H7 (cell line): ENCODE results near the gene RP2. TPM values are rescaled to one million over a fixed set of nuclear protein-coding genes. Genes with fewer than 3 reads are reported as not detected.

Experiments
- DNase-seq: peaks from one replicate; pipeline ENCODE4 v3.0.0; 2012
- H3K27me3 ChIP-seq: 2 replicates; pipeline ENCODE4 v1.6.0; 2011; ENCODE audit warnings: mild to moderate bottlenecking, low read length; ENCODE audit not compliant: control insufficient read depth, insufficient read depth
- H3K36me3 ChIP-seq: replicated peaks from 2 replicates; pipeline ENCODE4 v1.5.1; 2011; ENCODE audit warnings: low read length; ENCODE audit not compliant: control insufficient read depth, insufficient read depth
- H3K4me3 ChIP-seq: 2 replicates; pipeline ENCODE4 v1.5.1; 2011; ENCODE audit warnings: low read depth, mild to moderate bottlenecking, control low read depth, low read length, moderate library complexity; ENCODE audit not compliant: insufficient read depth
- total RNA-seq: library from RNA; depleted of rRNA; stranded (reverse); fragments of >200 nt; shearing (Covaris generic); gene quantifications from 2 replicates; pipeline ENCODE4 v1.2.3, GENCODE V29; 2014; rRNA removed

The RP2 gene
- total RNA-seq, 1 experiment from 2014 or later: 22.1 TPM

DNA sequence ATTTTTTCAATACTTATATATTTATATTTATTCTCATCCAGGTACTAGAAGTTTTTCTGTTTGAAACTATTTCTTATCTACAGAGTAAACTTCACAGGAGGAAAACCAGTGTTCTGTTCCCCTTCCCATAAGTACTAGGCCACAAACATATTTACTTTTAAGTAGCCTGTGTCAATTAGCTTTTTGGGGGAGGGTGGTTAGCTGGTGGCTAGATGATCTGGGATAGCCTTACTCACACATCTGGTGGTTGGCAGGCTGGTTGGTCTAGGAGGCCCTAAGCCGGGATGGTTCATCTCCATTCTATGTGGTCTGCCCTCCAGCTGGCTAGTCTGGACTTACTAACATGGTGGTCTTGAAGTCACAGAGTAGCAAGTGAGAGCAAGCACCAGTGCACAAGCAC, 81.6 kb downstream of the RP2 start:
- no peak for DNase-seq
- H3K4me3 ChIP-seq: no peak overlapping the region
- H3K36me3 ChIP-seq: no peaks in the 10 kb centered on the region
- H3K27me3 ChIP-seq: no peaks in the 10 kb centered on the region; the same call in 1 of the 2 replicates

- H3K27me3 ChIP-seq: no peaks in the 10 kb centered on the region
- no peaks in the 10 kb centered on the region for H3K36me3 ChIP-seq
- no peak overlapping the region for H3K4me3 ChIP-seq
- DNase-seq: no peak
Measured at GRCh38 chrX:46920235-46920634, 83.4 kb downstream of the RP2 start.

DNA sequence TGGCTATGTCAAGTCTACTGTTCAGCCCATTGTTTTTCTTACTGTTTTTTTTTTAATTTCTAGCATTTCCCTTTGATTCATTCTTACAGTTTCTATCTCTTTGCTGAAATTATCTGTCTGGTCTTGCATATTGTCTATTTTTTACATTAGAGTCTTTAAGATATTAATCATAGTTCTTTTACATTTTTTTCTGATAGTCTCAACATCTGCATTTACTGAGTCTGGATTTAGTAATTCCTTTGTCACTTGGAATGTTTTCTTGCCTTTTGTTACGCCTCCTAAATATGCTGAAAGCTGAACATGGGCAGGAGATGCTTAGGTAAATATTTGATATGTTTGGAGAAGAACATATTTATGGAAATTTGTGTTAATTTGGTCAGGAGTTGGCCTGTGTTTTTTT, 85.8 kb downstream of the RP2 start:
- Histone ChIP-seq H3K36me3 (no peaks in the 10 kb centered on the region), H3K27me3 (no peaks in the 10 kb centered on the region), H3K4me3 (no peak overlapping the region)
- DNase-seq: no peak

- no peak for DNase-seq
Measured at GRCh38 chrX:46927718-46928117, 90.9 kb downstream of the RP2 start.

DNA sequence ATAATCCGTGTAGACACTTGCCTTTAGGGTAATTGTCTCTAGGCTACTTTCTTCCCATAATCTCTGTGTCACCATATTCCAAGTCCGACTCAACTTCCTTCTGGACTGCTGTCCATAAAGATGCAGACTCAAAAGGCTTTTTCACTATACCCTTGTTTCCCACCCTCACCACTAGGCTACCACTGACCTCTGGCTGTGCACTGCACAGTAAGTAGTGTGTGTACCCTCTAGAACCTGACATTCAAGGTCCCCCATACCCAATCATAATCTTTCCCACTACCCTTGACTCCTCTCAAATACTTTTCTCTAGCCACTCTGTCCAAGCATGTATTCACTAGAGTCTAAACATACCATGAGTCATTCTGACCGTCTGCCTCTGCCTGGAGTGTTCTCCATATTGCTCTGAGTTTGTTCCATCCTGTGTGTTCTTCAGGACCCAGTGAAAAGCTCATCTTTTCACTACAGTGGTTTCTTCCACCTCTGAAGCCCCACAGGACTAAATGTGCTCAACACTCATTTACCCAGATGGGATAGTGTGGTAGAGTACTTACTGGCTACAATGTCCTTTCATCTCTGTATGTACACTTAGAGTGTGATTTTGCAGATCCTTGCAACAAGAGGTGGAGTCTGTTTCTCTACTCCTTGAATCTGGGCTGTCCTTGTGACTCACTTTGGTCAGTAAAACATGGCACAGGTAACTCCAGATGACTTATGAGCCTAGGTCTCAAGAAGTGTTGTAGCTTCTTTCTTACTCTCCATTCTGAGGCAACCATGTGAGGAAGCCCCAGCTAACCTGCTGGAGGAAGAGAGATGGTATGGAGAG, 92.8 kb downstream of the RP2 start:
- Histone ChIP-seq H3K4me3 (no peak overlapping the region), H3K27me3 (no peaks in the 10 kb centered on the region), H3K36me3 (no peaks in the 10 kb centered on the region)
- no peak for DNase-seq

More at GRCh38 chrX:46927718-46928117, 90.9 kb downstream of the RP2 start:
- no peaks in the 10 kb centered on the region for H3K36me3 ChIP-seq
- no peaks in the 10 kb centered on the region for H3K27me3 ChIP-seq
- H3K4me3 ChIP-seq: no peak overlapping the region

Other genes starting within 250 kb of the RP2 start
- 31.1 and 38.6 TPM in 2 replicates for gene SLC9A7, start 77.9 kb upstream of the RP2 start, total RNA-seq
- 16.0 and 18.7 TPM in 2 replicates for gene JADE3, start 75.4 kb downstream of the RP2 start, total RNA-seq
- 0.31 TPM in 1 of 2 replicates, not detected in the other for gene RGN, start 241.4 kb downstream of the RP2 start, total RNA-seq